Panc1 (cell line): ENCODE results near the gene CERKL. TPM values are rescaled to one million over a fixed set of nuclear protein-coding genes. Genes with fewer than 3 reads are reported as not detected.

Experiments used
- ATAC-seq: fragments of 200-7000 bp; cut with Tn5 transposase; 2 replicates; pipeline ENCODE4 v1.9.1; 2020; ENCODE audit warnings: mild to moderate bottlenecking, moderate library complexity
- BruUV-seq: library from RNA; stranded (reverse); fragments of 400-500 nt; replicated peaks from 2 replicates; lab custom pipeline; 2021; lab: Mats Ljungman, UMichigan
- CTCF ChIA-PET: fragments of 300-600 bp; sonication (Branson Sonifier 250); formaldehyde crosslinking; loops from one replicate; lab custom pipeline; 2022; ENCODE audit warnings: antibody characterized with exemption; lab: Charles Lee
- POLR2A ChIA-PET: fragments of 300-600 bp; sonication (Branson Sonifier 250); formaldehyde crosslinking; loops from one replicate; lab custom pipeline; 2022; ENCODE audit warnings: antibody characterized with exemption; lab: Charles Lee
- DNase-seq: peaks from one replicate; pipeline ENCODE4 v3.0.0-alpha.2; 2010; ENCODE audit warnings: low read depth, low spot score
- H3K27ac ChIP-seq: 2 replicates; pipeline ENCODE4 v1.5.1; 2011; ENCODE audit warnings: mild to moderate bottlenecking, low read length, inconsistent platforms
- H3K27me3 ChIP-seq: fragments of 200-500 bp; sonication (Bioruptor generic); 2 replicates; pipeline ENCODE4 v1.6.0; 2014; ENCODE audit warnings: low read length, inconsistent platforms; ENCODE audit not compliant: control insufficient read depth, insufficient read depth
- H3K36me3 ChIP-seq: fragments of 200-500 bp; sonication (Bioruptor generic); 2 replicates; pipeline ENCODE4 v1.5.1; 2014; ENCODE audit warnings: inconsistent platforms, mild to moderate bottlenecking, low read length, moderate library complexity; ENCODE audit not compliant: control insufficient read depth, insufficient read depth
- H3K4me1 ChIP-seq: 2 replicates; pipeline ENCODE4 v1.5.1; 2011; ENCODE audit warnings: inconsistent platforms, mild to moderate bottlenecking, low read length, moderate library complexity; ENCODE audit not compliant: control insufficient read depth, insufficient read depth
- H3K4me3 ChIP-seq, 2 experiments: 2 replicates each; pipeline ENCODE4 v1.5.1; 2011 to 2012; ENCODE audit warnings: low read depth in 2 of 2, low read length in 2 of 2, mild to moderate bottlenecking in 2 of 2, inconsistent platforms in 1 of 2, moderate library complexity in 1 of 2
- H3K9me3 ChIP-seq: fragments of 200-500 bp; sonication (Bioruptor generic); 2 replicates; pipeline ENCODE4 v1.5.1; 2014; ENCODE audit warnings: low read depth, mild to moderate bottlenecking, inconsistent platforms, low read length, moderate library complexity; ENCODE audit not compliant: control insufficient read depth, insufficient read depth
- POLR2AphosphoS5 ChIP-seq: IDR thresholded peaks from 2 replicates; pipeline ENCODE4 v1.6.1; 2012; ENCODE audit warnings: mild to moderate bottlenecking, low read depth, low read length, moderate library complexity
- SIN3A ChIP-seq: IDR thresholded peaks from 2 replicates; pipeline ENCODE4 v1.6.1; 2012; ENCODE audit warnings: low read depth, mild to moderate bottlenecking, low read length, moderate library complexity, borderline replicate concordance; ENCODE audit not compliant: insufficient read depth
- TCF7L2 ChIP-seq: IDR thresholded peaks from 2 replicates; pipeline ENCODE4 v1.6.1; 2011; ENCODE audit warnings: mild to moderate bottlenecking, low read depth, low read length, inconsistent platforms
- in situ Hi-C: cut with HindIII; loops from 2 replicates; pipeline ENCODE4 v1.10.0; 2016; ENCODE audit warnings: low sequenced_read_pairs, low pct_unique_long_range_greater_than_20kb
- intact Hi-C: fragments of 100-400 bp; cut with micrococcal nuclease; formaldehyde crosslinking; loops from one replicate; pipeline ENCODE4 v1.10.0; 2022; ENCODE audit not compliant: unreplicated experiment
- total RNA-seq: library from RNA; stranded (reverse); gene quantifications from one replicate; pipeline ENCODE4 v1.2.1, GENCODE V29; 2021; ENCODE audit not compliant: unreplicated experiment
- TF ChIP-seq, protein P1 (sequence below): fragments of 450-650 bp; IDR thresholded peaks from 2 replicates; pipeline ENCODE4 v1.5.1; 2017; ENCODE audit warnings: mild to moderate bottlenecking
- TF ChIP-seq, protein P2 (sequence below), 2 experiments: IDR thresholded peaks; 2 replicates each; pipeline ENCODE4 v1.6.1; 2011 to 2012; ENCODE audit warnings: low read depth in 2 of 2, control low read depth in 1 of 2, low read length in 1 of 2, mild to moderate bottlenecking in 1 of 2, moderate library complexity in 1 of 2; ENCODE audit not compliant: insufficient read depth in 1 of 2

The CERKL gene
- total RNA-seq, 1 experiment from 2014 or later, result 0.87 TPM

DNA sequence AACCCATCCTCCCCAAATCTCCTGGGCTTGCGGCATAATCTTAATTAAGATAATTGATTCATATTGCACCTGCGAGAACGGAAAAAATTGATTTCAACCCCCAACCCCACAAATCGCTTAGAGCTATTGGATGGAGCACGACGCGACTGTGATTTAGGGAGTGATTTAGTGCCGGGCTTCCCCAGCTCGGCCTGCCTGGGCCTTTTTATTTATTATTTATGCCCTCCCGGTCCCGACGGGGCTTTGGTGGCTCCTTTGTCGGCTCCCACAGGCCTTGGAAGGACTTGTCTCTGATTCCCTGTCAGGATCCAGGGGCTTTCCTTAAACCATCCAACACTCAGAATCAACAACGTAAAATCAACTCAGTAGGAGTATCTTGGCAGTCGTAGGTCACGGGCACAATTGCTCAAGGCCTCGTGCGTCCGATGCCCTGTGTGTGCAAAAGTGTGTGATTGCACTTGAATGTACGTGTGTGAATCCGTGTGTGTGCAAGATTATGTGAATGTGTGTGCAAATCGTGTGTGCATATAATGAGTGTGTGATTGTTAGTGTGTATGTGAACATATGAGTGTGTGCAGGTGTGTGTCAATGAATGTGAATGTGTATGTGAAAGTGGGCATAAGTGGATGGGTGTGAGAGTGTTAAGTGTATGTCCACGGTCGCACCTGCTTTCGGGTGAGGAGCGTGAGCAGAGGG, 27.7 kb upstream of the CERKL start:
- Histone ChIP-seq H3K4me1 (no peaks in the 10 kb centered on the region), H3K27ac (no peak overlapping the region), H3K27me3 (peaks cover 10% of the 10 kb centered on the region), H3K4me3 (no peak overlapping the region), H3K9me3 (no peaks in the 10 kb centered on the region), H3K36me3 (no peaks in the 10 kb centered on the region)
- ATAC-seq, result 0 out of 2 replicates have a peak, but pooled peaks have one; percentile 26
- POLR2A ChIA-PET, result no interaction called here
- no peak for TF ChIP-seq POLR2AphosphoS5
- TF ChIP-seq SIN3A, result no peak
- TF ChIP-seq, protein P1, sequence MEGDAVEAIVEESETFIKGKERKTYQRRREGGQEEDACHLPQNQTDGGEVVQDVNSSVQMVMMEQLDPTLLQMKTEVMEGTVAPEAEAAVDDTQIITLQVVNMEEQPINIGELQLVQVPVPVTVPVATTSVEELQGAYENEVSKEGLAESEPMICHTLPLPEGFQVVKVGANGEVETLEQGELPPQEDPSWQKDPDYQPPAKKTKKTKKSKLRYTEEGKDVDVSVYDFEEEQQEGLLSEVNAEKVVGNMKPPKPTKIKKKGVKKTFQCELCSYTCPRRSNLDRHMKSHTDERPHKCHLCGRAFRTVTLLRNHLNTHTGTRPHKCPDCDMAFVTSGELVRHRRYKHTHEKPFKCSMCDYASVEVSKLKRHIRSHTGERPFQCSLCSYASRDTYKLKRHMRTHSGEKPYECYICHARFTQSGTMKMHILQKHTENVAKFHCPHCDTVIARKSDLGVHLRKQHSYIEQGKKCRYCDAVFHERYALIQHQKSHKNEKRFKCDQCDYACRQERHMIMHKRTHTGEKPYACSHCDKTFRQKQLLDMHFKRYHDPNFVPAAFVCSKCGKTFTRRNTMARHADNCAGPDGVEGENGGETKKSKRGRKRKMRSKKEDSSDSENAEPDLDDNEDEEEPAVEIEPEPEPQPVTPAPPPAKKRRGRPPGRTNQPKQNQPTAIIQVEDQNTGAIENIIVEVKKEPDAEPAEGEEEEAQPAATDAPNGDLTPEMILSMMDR, result no peak
- TF ChIP-seq, protein P2, sequence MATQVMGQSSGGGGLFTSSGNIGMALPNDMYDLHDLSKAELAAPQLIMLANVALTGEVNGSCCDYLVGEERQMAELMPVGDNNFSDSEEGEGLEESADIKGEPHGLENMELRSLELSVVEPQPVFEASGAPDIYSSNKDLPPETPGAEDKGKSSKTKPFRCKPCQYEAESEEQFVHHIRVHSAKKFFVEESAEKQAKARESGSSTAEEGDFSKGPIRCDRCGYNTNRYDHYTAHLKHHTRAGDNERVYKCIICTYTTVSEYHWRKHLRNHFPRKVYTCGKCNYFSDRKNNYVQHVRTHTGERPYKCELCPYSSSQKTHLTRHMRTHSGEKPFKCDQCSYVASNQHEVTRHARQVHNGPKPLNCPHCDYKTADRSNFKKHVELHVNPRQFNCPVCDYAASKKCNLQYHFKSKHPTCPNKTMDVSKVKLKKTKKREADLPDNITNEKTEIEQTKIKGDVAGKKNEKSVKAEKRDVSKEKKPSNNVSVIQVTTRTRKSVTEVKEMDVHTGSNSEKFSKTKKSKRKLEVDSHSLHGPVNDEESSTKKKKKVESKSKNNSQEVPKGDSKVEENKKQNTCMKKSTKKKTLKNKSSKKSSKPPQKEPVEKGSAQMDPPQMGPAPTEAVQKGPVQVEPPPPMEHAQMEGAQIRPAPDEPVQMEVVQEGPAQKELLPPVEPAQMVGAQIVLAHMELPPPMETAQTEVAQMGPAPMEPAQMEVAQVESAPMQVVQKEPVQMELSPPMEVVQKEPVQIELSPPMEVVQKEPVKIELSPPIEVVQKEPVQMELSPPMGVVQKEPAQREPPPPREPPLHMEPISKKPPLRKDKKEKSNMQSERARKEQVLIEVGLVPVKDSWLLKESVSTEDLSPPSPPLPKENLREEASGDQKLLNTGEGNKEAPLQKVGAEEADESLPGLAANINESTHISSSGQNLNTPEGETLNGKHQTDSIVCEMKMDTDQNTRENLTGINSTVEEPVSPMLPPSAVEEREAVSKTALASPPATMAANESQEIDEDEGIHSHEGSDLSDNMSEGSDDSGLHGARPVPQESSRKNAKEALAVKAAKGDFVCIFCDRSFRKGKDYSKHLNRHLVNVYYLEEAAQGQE (IDR thresholded peaks at IDR 0.05; ENCODE audit: insufficient read depth in 1 of 2, low read depth in 2 of 2, low read length in 1 of 2), result no peak
- no peak for TF ChIP-seq TCF7L2
- CTCF ChIA-PET, result no interaction called here
- no TSS peak for BruUV-seq
- DNase-seq, result no peak
- intact Hi-C loops (no loop called here), in situ Hi-C loops (no loop called here)

DNA sequence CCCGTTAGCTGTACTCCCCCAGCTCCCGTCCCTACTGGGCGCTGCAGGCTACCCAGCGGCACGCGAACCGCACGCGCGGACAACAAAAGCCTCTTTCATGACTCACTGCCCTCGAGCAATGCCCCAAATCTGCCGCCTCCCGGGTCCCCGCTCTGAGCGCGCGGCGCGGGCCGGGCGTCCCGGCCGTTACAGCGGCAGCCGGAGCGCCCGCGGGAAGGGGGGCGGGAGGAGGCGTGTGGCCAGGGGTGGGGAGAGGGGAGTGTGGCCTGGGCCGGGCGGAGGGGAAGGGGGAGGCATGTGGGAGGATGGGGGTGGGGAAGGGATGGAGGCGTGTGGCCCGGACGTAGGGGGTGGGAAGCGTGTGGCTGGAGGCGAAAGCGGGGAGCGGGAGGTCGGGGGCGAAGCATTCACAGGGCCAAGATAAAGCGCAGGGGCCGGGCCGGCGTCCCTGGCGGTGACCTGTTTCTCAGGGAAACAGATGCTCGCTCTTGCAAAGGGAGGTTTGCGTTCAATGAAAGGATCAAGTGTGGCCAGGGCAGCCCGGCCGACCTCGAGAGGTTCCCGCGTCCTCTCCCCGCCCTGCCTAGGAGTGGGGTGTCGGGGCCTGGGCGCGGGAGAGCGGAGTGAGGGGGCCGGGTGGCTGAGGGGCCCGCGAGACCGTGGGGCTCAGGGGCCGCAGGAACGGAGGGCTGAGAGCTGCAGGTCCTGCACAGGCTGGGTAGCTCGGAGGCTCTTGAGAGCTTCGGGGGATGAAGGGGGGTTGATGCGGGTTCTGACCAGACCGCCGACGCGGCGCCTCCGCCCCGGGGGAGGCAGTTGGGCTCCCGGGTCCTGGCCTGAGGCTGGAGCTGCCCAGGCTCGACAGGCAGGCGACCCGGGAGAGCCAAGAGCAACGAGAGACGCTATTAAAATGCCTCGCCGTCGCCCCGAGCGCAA, 26.9 kb upstream of the CERKL start:
- BruUV-seq, result no TSS peak
- DNase-seq (no peak), ATAC-seq (peak; percentile 76)
- POLR2A ChIA-PET, result no interaction called here
- H3K4me3 ChIP-seq, result peak overlapping the region; percentile 22 to 43
- H3K27ac ChIP-seq, result no peak overlapping the region
- H3K9me3 ChIP-seq, result no peaks in the 10 kb centered on the region
- peaks cover 10% of the 10 kb centered on the region for H3K27me3 ChIP-seq
- no peaks in the 10 kb centered on the region for H3K36me3 ChIP-seq
- no peak for TF ChIP-seq TCF7L2
- TF ChIP-seq, protein P1, result no peak
- no peak for TF ChIP-seq POLR2AphosphoS5
- TF ChIP-seq, protein P2 (IDR thresholded peaks at IDR 0.05; ENCODE audit: insufficient read depth in 1 of 2, low read depth in 2 of 2, low read length in 1 of 2), result no peak
- TF ChIP-seq SIN3A, result no peak
- no peaks in the 10 kb centered on the region for H3K4me1 ChIP-seq
- in situ Hi-C loops, result no loop called here
- intact Hi-C loops, result no loop called here
- CTCF ChIA-PET, result interaction anchor here (0.6 kb wide), 1 partner anchor 108 kb away, joined by 3 read pairs; no protein-coding TSS in a partner anchor
